Body of pancreas (tissue), 4 donors: ENCODE results near the gene DLEC1. TPM values are rescaled to one million over a fixed set of nuclear protein-coding genes. Genes with fewer than 3 reads are reported as not detected.

Experiments
- ATAC-seq: fragments of 150-250 bp; one replicate; pipeline ENCODE4 v1.9.1; 2016
- DNase-seq, 4 donors: peaks; one replicate each; pipeline ENCODE4 v3.0.0-alpha.2; 2019
- H3K27ac ChIP-seq, 4 donors: fragments of 200-600 bp; sonication (generic); 1 replicate in 3 of 4; 2 replicates in 1 of 4; pipeline versions ENCODE4 v1.5.1 to v1.6.1; 2016 to 2019; ENCODE audit warnings: mild to moderate bottlenecking in 1 of 4, mixed read lengths in 1 of 4, moderate library complexity in 1 of 4
- H3K27me3 ChIP-seq, 2 donors: fragments of 200-600 bp; sonication (generic); one replicate each; pipeline ENCODE4 v1.6.0; 2016; ENCODE audit warnings: mild to moderate bottlenecking in 1 of 2
- H3K36me3 ChIP-seq, 2 donors: fragments of 200-600 bp; sonication (generic); replicated peaks in 1 of 2; 2 replicates each; pipeline ENCODE4 v1.5.1; 2016; ENCODE audit warnings: low read depth in 2 of 2; ENCODE audit not compliant: insufficient read depth in 1 of 2
- H3K4me1 ChIP-seq: fragments of 200-600 bp; sonication (generic); one replicate; pipeline ENCODE4 v1.6.0; 2016
- H3K4me3 ChIP-seq, 2 donors: fragments of 200-600 bp; sonication (generic); 1 replicate in 1 of 2; 2 replicates in 1 of 2; pipeline ENCODE4 v1.5.1; 2016 to 2019
- H3K9me3 ChIP-seq, 3 donors: fragments of 200-600 bp; sonication (generic); 1 replicate in 2 of 3; 2 replicates in 1 of 3; pipeline ENCODE4 v1.5.1; 2016
- POLR2A ChIP-seq, 3 donors: fragments of 450-650 bp; IDR thresholded peaks; one replicate each; pipeline ENCODE4 v1.6.1; 2016; ENCODE audit warnings: antibody characterized with exemption in 3 of 3, mild to moderate bottlenecking in 2 of 3
- WGBS, 2 donors: methylation state at CpG; one replicate each; pipeline ENCODE4 v1.1.5; 2017; 5-methylcytosine and 5-hydroxymethylcytosine counted together
- intact Hi-C: fragments of 100-400 bp; cut with DNase I; formaldehyde crosslinking; loops from one replicate; pipeline ENCODE4 v1.15.1; 2023
- total RNA-seq, 2 donors: library from RNA; depleted of rRNA; stranded (reverse); fragments of >200 nt; gene quantifications; one replicate each; pipeline ENCODE4 v1.1.0, GENCODE V29; 2016
- TF ChIP-seq, protein P1 (sequence below), 7 experiments: fragments of 450-650 bp in 4 of 7; fragments of 200-600 bp in 3 of 7; sonication (generic) in 3 of 7; IDR thresholded peaks; one replicate each; pipeline ENCODE4 v1.5.1; 2016 to 2019; ENCODE audit warnings: antibody characterized with exemption in 7 of 7

Gene DLEC1
- total RNA-seq, 2 donors from 2014 or later = 0.78 to 1.3 TPM

DNA sequence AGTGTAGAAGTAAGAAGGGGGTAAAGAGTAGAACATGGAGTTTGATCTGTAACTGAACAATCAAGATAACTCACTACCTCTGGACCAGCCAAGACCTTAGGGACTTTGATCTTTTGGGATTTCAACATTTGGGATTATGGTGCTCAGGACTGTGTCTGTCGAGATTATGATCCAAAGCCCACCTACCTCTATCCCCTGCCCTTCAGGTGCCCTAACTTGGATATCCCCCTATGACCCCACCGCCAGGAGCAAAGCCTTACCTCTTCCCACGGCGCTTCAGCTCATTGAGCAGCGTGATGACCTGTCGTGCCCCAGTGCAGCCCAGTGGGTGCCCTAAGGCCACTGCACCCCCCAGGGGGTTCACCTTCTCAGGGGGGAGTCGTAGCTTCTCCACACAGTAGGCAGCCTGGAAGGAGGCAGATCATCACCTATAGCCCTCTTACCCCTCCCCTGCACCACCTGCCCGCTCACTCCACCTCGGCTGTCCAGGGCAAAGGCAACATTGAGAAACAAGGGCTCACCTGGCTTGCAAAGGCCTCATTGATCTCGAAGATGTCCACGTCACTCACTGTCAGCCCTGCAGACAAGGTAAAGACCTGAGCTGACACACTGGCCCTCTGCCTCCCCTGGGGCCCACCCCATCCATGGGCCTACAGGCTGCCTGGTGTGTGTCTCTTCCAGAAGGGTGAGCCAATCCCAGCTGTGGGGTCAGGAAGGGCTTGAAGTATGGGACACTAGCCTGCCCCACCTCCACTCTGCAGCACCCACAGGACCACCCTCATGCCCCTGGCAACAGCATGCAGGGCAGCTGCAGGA lies 86.5 kb downstream of the DLEC1 start:
- intact Hi-C loops = no loop called here
- Histone ChIP-seq H3K36me3 (peaks cover 21 to 58% of the 10 kb centered on the region in 2 donors), H3K9me3 (no peaks in the 10 kb centered on the region), H3K4me1 (peaks cover 8% of the 10 kb centered on the region), H3K4me3 (no peak overlapping the region), H3K27ac (no peak overlapping the region), H3K27me3 (no peaks in the 10 kb centered on the region)
- 87 to 90% methylated on average over 9 to 10 of the region's 11 CpGs for WGBS, 2 donors
- ATAC-seq (no peak), DNase-seq (peak in 1 of 4 donors; percentile 3)
- TF ChIP-seq POLR2A (IDR thresholded peaks at IDR 0.05) = no peak
- TF ChIP-seq, protein P1, sequence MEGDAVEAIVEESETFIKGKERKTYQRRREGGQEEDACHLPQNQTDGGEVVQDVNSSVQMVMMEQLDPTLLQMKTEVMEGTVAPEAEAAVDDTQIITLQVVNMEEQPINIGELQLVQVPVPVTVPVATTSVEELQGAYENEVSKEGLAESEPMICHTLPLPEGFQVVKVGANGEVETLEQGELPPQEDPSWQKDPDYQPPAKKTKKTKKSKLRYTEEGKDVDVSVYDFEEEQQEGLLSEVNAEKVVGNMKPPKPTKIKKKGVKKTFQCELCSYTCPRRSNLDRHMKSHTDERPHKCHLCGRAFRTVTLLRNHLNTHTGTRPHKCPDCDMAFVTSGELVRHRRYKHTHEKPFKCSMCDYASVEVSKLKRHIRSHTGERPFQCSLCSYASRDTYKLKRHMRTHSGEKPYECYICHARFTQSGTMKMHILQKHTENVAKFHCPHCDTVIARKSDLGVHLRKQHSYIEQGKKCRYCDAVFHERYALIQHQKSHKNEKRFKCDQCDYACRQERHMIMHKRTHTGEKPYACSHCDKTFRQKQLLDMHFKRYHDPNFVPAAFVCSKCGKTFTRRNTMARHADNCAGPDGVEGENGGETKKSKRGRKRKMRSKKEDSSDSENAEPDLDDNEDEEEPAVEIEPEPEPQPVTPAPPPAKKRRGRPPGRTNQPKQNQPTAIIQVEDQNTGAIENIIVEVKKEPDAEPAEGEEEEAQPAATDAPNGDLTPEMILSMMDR (IDR thresholded peaks at IDR 0.05) = no peak

DNA sequence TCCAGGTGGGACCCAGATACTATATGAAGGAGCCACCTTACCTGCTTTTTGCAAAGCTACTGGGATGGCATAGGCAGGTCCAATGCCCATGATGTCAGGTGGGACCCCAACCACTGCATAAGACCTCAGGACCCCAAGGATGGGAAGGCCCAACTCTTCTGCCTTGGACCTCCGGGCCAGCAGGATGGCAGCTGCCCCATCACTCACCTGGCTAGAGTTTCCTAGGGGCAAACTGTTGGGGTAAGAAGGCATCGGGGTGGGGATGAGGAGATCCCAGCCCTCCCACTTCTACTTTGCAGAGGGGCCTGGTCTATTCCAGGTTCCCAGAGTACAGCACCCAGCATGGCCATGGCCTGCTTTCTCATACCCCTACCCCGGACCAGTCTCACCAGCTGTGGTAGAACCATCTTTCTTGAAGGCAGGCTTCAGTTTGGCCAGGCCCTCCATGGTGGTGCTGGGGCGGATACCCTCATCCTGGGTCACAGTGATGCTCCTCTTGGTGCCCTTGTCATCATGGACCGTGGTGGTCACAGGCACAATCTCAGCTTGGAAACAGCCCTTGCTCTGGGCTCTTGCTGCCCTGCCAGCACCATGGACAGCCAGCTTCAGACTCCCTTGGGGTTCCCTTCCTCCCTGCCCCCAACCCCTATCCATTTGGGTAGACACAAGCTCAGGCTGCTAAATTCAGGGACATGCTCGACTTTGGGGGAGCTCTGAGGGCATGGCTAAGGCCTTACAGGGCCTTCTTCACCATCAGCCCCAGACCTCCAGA lies 87.3 kb downstream of the DLEC1 start:
- 90 to 100% methylated on average over 2 to 6 of the region's 6 CpGs for WGBS, 2 donors
- ATAC-seq (no peak), DNase-seq (peak in 1 of 4 donors; percentile 1)
- Histone ChIP-seq H3K27me3 (no peaks in the 10 kb centered on the region), H3K36me3 (peaks cover 24 to 58% of the 10 kb centered on the region in 2 donors), H3K9me3 (no peaks in the 10 kb centered on the region), H3K27ac (no peak overlapping the region), H3K4me1 (peaks cover 16% of the 10 kb centered on the region), H3K4me3 (no peak overlapping the region)
- intact Hi-C loops = no loop called here
- TF ChIP-seq, protein P1 (IDR thresholded peaks at IDR 0.05) = no peak
- TF ChIP-seq POLR2A (IDR thresholded peaks at IDR 0.05) = no peak

DNA sequence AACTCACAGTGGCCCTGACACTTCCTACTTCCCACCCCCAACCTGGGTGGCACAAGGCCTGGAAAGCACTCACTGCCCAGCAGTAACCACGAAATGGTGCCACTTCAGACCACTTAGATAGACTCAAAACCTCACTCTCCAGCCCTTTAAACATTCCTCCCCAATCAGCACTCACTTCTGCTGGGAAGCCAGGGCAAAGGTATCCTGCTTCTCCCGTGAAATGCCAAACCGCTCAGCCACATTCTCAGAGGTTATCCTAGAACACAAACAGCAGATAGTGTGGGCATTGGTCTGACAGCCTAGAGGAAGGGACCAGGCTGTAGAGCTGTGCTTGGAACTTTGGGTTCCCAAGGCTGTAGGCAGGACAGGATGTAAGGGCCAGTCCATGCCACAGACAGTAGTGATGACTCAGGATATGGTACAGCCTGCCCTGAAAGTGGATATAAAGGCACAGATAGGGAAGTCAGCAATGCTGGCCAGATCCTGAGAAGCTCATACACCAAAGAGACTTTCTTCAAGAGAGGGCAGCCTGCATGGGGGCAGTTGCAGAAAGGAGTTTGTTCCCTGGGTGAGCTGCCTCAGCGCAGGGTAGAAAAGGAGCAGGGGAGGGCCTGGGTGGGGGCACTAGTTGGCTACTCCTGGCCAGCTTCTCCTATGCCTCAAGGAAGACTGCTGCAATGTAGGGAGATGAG lies 88.7 kb downstream of the DLEC1 start:
- Histone ChIP-seq H3K27me3 (no peaks in the 10 kb centered on the region), H3K9me3 (no peaks in the 10 kb centered on the region), H3K4me1 (peaks cover 30% of the 10 kb centered on the region), H3K36me3 (peaks cover 19 to 50% of the 10 kb centered on the region in 2 donors), H3K4me3 (no peak overlapping the region), H3K27ac (no peak overlapping the region)
- 89 to 93% methylated on average over 4 of the region's 4 CpGs for WGBS, 2 donors
- ATAC-seq (no peak), DNase-seq (peak in 1 of 4 donors; percentile 8)
- intact Hi-C loops = no loop called here
- no peak for TF ChIP-seq POLR2A (IDR thresholded peaks at IDR 0.05)
- TF ChIP-seq, protein P1 (IDR thresholded peaks at IDR 0.05) = no peak

DNA sequence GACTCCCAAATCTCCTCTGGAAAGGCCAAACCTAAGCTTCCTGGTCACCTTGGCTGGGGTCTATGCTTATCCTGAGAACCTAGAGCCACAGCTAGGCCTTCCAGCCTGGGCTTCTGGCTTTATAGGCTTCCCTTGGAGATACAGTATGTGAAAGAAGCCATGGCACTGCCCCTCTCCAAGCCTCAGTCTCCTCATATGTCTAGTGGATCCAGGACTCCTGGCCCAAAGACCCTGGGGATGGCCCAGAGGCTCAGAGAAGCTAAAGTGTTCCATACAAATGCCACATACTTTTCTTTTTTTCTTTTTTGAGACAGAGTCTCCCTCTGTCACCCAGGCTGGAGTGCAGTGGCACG lies 89.3 kb downstream of the DLEC1 start:
- intact Hi-C loops = no loop called here

More for the DNA sequence above, 89.3 kb downstream of the DLEC1 start:
- DNase-seq (no peak), ATAC-seq (no peak)
- Histone ChIP-seq H3K27ac (no peak overlapping the region), H3K9me3 (no peaks in the 10 kb centered on the region), H3K4me3 (no peak overlapping the region), H3K27me3 (no peaks in the 10 kb centered on the region), H3K4me1 (peaks cover 36% of the 10 kb centered on the region), H3K36me3 (peaks cover 19 to 46% of the 10 kb centered on the region in 2 donors)
- TF ChIP-seq POLR2A (IDR thresholded peaks at IDR 0.05) = no peak
- TF ChIP-seq, protein P1 (IDR thresholded peaks at IDR 0.05) = no peak
- WGBS, 2 donors = 100% methylated on average over 1 of the region's 1 CpG
